Ramos (cell line): Measurements from ENCODE around the gene KHK.

ENCODE experiments used
- in situ Hi-C: fragments of 300-500 bp; cut with MboI; formaldehyde crosslinking; loops from one replicate; pipeline ENCODE4 v1.14.3; 2022; ENCODE audit warnings: low sequenced_read_pairs; ENCODE audit not compliant: unreplicated experiment

KHK gene

GRCh38 chr2:27143285-27143684, 56.7 kb downstream of the KHK start:
- in situ Hi-C loops = no loop called here

GRCh38 chr2:27145682-27146081, 59.1 kb downstream of the KHK start:
- in situ Hi-C loops = no loop called here

- in situ Hi-C loops = no loop called here
Observed at GRCh38 chr2:27147935-27148334, 61.4 kb downstream of the KHK start.

- in situ Hi-C loops = no loop called here
Observed at GRCh38 chr2:27148801-27149439, 62.3 kb downstream of the KHK start, which contains the start of gene TCF23. TSS of gene TCF23 (plus strand) at chr2:27149004. CDS start at chr2:27149134, 130 bp downstream.

GRCh38 chr2:27149570-27150405, 63.2 kb downstream of the KHK start:
- in situ Hi-C loops = no loop called here
